Loucy (cell line): ENCODE data around the gene UNC50.

Source experiments
- CTCF ChIP-seq: fragments of 200-600 bp; sonication (generic); conservative IDR thresholded peaks from 2 replicates; pipeline ENCODE4 v1.5.1; 2014; ENCODE audit warnings: mild to moderate bottlenecking, antibody characterized with exemption, low read length
- EZH2phosphoT487 ChIP-seq: fragments of 200-600 bp; IDR thresholded peaks from 2 replicates; pipeline ENCODE4 v1.6.1; 2018; ENCODE audit warnings: antibody characterized with exemption, mild to moderate bottlenecking, moderate library complexity, borderline replicate concordance

- TF ChIP-seq CTCF (no peak), EZH2phosphoT487 (no peak)
These were observed 48.4 kb downstream of the UNC50 start for GRCh38 chr2:98656800-98657199.
